ENCODE results near the gene ESRRA.

GRCh38 chr11:64341851-64342791 lies 36.8 kb downstream of the ESRRA start:
- TF ChIP-seq CTCF (conservative IDR thresholded peaks at IDR 0.05; ENCODE audit: low read length), result peak; percentile 65
- no peak for TF ChIP-seq EZH2phosphoT487 (IDR thresholded peaks at IDR 0.05; ENCODE audit: borderline replicate concordance, low read depth, low read length)

All from OCI-LY7 (cell line).